ENCODE results near the gene TIMP2. TPM values are rescaled to one million over a fixed set of nuclear protein-coding genes. Genes with fewer than 3 reads are reported as not detected.
A peak's percentile ranks its signal among the peaks of the same experiment; 100 is the strongest.

The TIMP2 gene
- total and polyA plus RNA-seq, 8 donors: 22.2 to 128 (median 51.0) TPM

DNA sequence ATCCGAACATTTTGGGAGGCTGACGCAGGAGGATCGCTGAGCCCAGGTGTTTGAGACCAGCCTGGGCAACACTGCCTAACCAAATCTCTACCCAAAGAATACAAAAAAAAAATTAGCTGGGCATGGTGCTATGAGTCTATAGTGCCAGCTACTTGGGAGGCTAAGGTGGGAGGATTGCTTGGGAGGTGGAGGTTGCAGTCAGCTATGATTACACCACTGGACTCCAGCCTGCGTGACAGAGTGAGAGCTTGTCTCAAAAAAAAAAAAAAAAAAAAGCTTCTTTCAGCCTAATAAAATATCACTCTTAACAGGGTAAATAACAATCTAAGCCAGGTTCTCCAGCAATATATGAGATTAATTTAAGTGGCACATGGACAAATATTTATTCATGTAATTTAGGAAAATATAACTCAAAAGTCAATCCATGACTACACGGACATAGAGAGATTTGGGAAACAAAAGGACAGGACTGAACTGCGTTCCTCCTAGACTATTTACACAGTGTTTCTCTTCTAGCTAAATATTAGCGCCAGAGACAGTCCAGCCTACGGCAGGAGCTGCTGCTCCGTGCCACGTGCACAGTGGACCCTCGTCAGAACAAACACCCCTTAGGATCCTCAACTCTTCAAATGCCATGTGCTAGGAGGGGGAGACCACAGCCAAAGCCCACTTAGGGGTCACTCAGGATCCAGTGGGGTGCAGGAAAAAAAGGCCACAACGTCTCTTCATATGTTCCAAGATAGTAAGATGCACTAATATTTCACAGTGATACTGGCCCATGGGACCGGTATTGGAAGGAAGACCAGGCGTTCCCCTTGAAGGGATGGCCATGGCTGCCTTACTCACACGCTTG, 93.3 kb downstream of the TIMP2 start:
- DNase-seq (no peak), ATAC-seq (peak in 2 of 4 donors; percentile 20 to 33), FAIRE-seq (no peak)
- Histone ChIP-seq H3K4me3 (no peak overlapping the region), H3K27ac (no peak overlapping the region), H3K4me1 (no peaks in the 10 kb centered on the region), H3K36me3 (peaks cover 0 to 85% (median 36%) of the 10 kb centered on the region in 3 donors), H3K9me3 (no peaks in the 10 kb centered on the region), H3K27me3 (no peaks in the 10 kb centered on the region)
- WGBS, 2 donors: 54 to 57% methylated on average over 15 of the region's 15 CpGs
- TF ChIP-seq, protein P1, sequence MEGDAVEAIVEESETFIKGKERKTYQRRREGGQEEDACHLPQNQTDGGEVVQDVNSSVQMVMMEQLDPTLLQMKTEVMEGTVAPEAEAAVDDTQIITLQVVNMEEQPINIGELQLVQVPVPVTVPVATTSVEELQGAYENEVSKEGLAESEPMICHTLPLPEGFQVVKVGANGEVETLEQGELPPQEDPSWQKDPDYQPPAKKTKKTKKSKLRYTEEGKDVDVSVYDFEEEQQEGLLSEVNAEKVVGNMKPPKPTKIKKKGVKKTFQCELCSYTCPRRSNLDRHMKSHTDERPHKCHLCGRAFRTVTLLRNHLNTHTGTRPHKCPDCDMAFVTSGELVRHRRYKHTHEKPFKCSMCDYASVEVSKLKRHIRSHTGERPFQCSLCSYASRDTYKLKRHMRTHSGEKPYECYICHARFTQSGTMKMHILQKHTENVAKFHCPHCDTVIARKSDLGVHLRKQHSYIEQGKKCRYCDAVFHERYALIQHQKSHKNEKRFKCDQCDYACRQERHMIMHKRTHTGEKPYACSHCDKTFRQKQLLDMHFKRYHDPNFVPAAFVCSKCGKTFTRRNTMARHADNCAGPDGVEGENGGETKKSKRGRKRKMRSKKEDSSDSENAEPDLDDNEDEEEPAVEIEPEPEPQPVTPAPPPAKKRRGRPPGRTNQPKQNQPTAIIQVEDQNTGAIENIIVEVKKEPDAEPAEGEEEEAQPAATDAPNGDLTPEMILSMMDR (IDR thresholded peaks at IDR 0.05): no peak
- intact Hi-C loops (cut with DNase I): no loop called here

DNA sequence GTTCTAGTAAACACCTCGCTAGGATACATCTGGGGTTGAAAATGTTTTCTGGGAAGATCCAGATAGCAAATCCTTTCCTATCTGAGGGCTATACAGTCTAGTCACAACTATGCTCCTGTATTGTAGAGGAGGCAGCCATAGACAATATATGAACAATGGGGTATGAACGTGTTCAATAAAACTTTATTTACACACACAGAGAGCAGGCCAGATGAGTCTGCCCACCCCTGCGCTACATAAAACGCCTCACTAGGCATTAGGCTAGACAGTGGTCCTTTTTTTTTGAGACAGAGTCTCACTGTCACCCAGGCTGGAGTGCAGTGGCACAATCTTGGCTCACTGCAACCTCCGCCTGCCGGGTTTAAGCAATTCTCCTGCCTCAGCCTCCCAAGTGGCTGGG, 95.7 kb downstream of the TIMP2 start:
- intact Hi-C loops (cut with DNase I): no loop called here
- H3K4me3 ChIP-seq: no peak overlapping the region
- TF ChIP-seq, protein P1 (IDR thresholded peaks at IDR 0.05): no peak
- no peaks in the 10 kb centered on the region for H3K4me1 ChIP-seq
- ATAC-seq (no peak), FAIRE-seq (no peak), DNase-seq (no peak)
- no peaks in the 10 kb centered on the region for H3K27me3 ChIP-seq
- 98% methylated on average over 6 of the region's 6 CpGs for WGBS, 2 donors
- H3K36me3 ChIP-seq: peaks cover 0 to 88% (median 25%) of the 10 kb centered on the region in 3 donors
- no peak overlapping the region for H3K27ac ChIP-seq
- H3K9me3 ChIP-seq: no peaks in the 10 kb centered on the region

DNA sequence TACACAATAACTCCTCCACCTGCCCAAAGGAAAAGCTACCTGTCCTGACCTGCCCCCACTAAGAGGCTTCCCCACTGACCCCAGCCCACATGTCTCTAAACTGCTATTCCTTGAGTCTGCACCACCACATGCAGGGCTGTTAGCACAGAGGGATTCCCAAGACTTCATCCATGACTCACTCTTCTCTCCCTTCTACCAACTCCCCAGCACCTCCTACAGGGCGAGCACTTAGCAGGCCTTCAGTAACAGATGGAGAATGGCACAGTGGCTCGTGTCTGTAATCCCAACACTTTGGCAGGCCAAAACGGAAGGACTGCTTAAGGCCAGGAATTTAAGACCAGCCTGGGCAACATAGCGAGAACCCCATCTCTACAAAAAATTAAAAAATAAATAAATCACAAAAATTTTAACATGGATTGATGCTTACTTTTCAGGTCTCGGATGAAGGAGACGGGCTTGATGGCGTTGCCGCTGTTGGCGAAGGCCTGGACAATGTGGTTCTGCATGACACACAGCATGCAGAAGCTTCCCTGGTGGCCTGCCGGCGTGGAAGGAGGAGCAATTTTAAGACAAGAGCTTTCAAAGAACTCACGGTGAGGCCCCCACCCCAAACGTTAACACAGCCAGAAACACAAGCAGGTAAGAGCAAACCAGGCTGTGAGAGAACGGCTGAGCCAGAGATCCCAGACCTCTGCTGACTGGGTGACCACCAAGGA, 96.6 kb downstream of the TIMP2 start:
- H3K4me1 ChIP-seq: no peaks in the 10 kb centered on the region
- no peak overlapping the region for H3K27ac ChIP-seq
- TF ChIP-seq, protein P1 (IDR thresholded peaks at IDR 0.05): no peak
- H3K4me3 ChIP-seq: no peak overlapping the region
- intact Hi-C loops (cut with DNase I): no loop called here
- ATAC-seq: peak in 3 of 4 donors; percentile 19 to 40 (median 32)
- FAIRE-seq: no peak
- no peaks in the 10 kb centered on the region for H3K9me3 ChIP-seq
- H3K27me3 ChIP-seq: no peaks in the 10 kb centered on the region
- no peak for DNase-seq
- 91 to 93% methylated on average over 14 of the region's 14 CpGs for WGBS, 2 donors
- peaks cover 6 to 86% (median 22%) of the 10 kb centered on the region in 3 donors for H3K36me3 ChIP-seq

DNA sequence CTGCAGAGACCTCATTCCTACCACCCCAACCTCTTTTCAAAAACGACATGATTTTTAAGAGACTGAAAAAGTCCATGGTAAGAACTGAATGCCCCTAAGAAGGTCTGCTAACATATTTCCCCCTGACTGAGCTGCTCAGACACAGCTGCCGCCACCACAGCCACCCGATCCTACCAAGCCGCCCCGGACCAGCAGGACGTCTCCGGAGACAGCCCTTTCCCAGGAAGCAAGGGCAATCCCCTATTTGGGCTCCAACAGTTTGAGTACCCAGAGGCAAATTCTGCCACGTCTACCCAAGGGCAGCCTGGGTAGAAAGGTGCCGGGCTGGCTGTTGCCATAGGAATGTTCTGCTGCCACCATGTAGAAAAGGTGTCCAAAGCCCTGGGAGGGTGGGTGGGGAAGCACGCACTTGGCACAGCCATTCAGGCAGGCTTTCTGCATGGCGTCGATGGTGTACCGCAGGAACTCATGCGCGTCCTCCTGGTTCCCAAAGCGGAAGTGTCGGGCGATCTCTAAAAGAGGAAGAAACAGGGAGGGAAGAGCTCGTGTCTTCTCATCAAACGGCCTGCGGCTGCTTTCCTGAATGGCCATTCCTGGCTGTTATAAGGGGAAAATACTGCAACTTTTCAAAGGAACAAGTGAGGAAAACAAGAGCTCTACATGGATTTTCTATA, 98.2 kb downstream of the TIMP2 start:
- no peak overlapping the region for H3K4me3 ChIP-seq
- ATAC-seq (peak in 2 of 4 donors; percentile 51 to 52), DNase-seq (peak in 1 of 6 donors; percentile 27), FAIRE-seq (no peak)
- TF ChIP-seq, protein P1 (IDR thresholded peaks at IDR 0.05): no peak
- 89 to 92% methylated on average over 21 of the region's 21 CpGs for WGBS, 2 donors
- intact Hi-C loops (cut with DNase I): no loop called here
- H3K4me1 ChIP-seq: no peaks in the 10 kb centered on the region
- no peaks in the 10 kb centered on the region for H3K9me3 ChIP-seq
- peaks cover 7 to 86% (median 20%) of the 10 kb centered on the region in 3 donors for H3K36me3 ChIP-seq
- H3K27ac ChIP-seq: no peak overlapping the region
- no peaks in the 10 kb centered on the region for H3K27me3 ChIP-seq
